Osteocyte (in vitro differentiated cells): Measurements from ENCODE around the gene UNKL. TPM values are rescaled to one million over a fixed set of nuclear protein-coding genes. Genes with fewer than 3 reads are reported as not detected.
"Not testable (repeated sequence)": the region's sequence is repeated elsewhere in the genome, so short reads cannot be mapped to it uniquely, and the experiment has no call there.

Experiments
- DNase-seq: peaks from one replicate; pipeline ENCODE4 v3.0.0; 2021; ENCODE audit warnings: mixed read lengths; ENCODE audit not compliant: unreplicated experiment; ENCODE audit errors: extremely low spot score
- H3K27ac Mint-ChIP-seq: one replicate; pipeline ENCODE4 v1.8.0; 2021; ENCODE audit warnings: mild to moderate bottlenecking, mixed read lengths; ENCODE audit not compliant: unreplicated experiment
- H3K27me3 Mint-ChIP-seq: one replicate; pipeline ENCODE4 v1.8.0; 2021; ENCODE audit warnings: mixed read lengths; ENCODE audit not compliant: unreplicated experiment
- H3K36me3 Mint-ChIP-seq: one replicate; pipeline ENCODE4 v1.8.0; 2021; ENCODE audit warnings: mixed read lengths; ENCODE audit not compliant: unreplicated experiment
- H3K4me1 Mint-ChIP-seq: one replicate; pipeline ENCODE4 v1.8.0; 2021; ENCODE audit warnings: mixed read lengths; ENCODE audit not compliant: unreplicated experiment
- H3K4me3 Mint-ChIP-seq: one replicate; pipeline ENCODE4 v1.8.0; 2021; ENCODE audit warnings: mild to moderate bottlenecking, moderate library complexity, mixed read lengths; ENCODE audit not compliant: unreplicated experiment
- H3K9me3 Mint-ChIP-seq: one replicate; pipeline ENCODE4 v1.8.0; 2021; ENCODE audit warnings: mixed read lengths; ENCODE audit not compliant: unreplicated experiment
- CTCF ChIP-seq: fragments of 200-600 bp; sonication (generic); IDR thresholded peaks from 2 replicates; pipeline ENCODE4 v1.5.0; 2021; ENCODE audit warnings: antibody characterized with exemption, mild to moderate bottlenecking, moderate library complexity
- total RNA-seq: library from RNA; stranded (reverse); gene quantifications from 2 replicates; pipeline ENCODE4 v1.2.1, GENCODE V29; 2021

UNKL gene
- total RNA-seq, 1 donor from 2014 or later = 34.4 TPM

- Mint-ChIP-seq H3K4me3 (no peak overlapping the region), H3K27ac (no peak overlapping the region), H3K4me1 (no peaks in the 10 kb centered on the region), H3K27me3 (no peaks in the 10 kb centered on the region), H3K9me3 (no peaks in the 10 kb centered on the region), H3K36me3 (peaks cover 2% of the 10 kb centered on the region)
- no peak for TF ChIP-seq CTCF
- DNase-seq = no peak
Observed at GRCh38 chr16:1442697-1443096, 28.2 kb upstream of the UNKL start.

GRCh38 chr16:1441391-1441829, 26.9 kb upstream of the UNKL start:
- TF ChIP-seq CTCF = no peak
- no peak overlapping the region for H3K4me3 Mint-ChIP-seq
- no peaks in the 10 kb centered on the region for H3K27me3 Mint-ChIP-seq
- peaks cover 2% of the 10 kb centered on the region for H3K36me3 Mint-ChIP-seq
- no peak for DNase-seq
- no peaks in the 10 kb centered on the region for H3K9me3 Mint-ChIP-seq
- H3K27ac Mint-ChIP-seq = no peak overlapping the region
- no peaks in the 10 kb centered on the region for H3K4me1 Mint-ChIP-seq

GRCh38 chr16:1439699-1440074, 25.2 kb upstream of the UNKL start:
- H3K4me3 Mint-ChIP-seq, H3K27ac Mint-ChIP-seq, H3K9me3 Mint-ChIP-seq, H3K4me1 Mint-ChIP-seq, H3K27me3 Mint-ChIP-seq, DNase-seq, H3K36me3 Mint-ChIP-seq: not testable (repeated sequence)

DNA sequence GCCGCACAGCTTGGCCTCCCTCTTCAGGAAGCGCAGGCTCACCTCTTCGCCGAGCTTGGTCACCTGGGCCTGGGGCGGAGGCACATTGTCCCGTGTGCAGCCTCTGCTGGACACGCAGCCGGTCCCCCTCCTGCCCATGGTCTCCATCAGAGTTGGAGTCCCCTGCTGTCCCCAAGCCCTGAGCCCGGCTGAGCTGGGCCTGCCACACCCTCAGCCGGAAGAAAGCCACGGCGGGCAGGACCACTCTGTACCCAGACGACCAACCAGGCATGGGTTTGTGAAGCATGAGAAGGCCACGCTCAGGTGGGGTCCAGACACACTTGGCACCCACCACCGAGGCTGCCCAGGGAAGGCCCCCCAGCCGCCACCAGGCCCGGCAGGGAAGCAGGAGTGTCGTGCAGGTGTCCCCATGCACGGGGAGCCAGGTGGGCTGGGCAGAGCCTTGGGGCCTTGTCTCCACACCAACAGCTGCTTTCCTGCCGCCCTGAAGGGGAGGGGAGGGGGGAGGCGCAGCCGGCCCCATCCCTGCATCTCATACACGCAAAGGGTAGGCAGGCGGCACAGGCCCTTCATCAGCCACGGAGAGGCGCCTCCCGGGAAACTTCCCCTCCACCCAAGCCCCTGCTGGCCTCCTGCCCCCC, 24.7 kb upstream of the UNKL start:
- no peaks in the 10 kb centered on the region for H3K4me1 Mint-ChIP-seq
- H3K27me3 Mint-ChIP-seq = no peaks in the 10 kb centered on the region
- no peak overlapping the region for H3K4me3 Mint-ChIP-seq
- no peak for DNase-seq
- no peak for TF ChIP-seq CTCF
- H3K36me3 Mint-ChIP-seq = no peaks in the 10 kb centered on the region
- no peaks in the 10 kb centered on the region for H3K9me3 Mint-ChIP-seq
- no peak overlapping the region for H3K27ac Mint-ChIP-seq

DNA sequence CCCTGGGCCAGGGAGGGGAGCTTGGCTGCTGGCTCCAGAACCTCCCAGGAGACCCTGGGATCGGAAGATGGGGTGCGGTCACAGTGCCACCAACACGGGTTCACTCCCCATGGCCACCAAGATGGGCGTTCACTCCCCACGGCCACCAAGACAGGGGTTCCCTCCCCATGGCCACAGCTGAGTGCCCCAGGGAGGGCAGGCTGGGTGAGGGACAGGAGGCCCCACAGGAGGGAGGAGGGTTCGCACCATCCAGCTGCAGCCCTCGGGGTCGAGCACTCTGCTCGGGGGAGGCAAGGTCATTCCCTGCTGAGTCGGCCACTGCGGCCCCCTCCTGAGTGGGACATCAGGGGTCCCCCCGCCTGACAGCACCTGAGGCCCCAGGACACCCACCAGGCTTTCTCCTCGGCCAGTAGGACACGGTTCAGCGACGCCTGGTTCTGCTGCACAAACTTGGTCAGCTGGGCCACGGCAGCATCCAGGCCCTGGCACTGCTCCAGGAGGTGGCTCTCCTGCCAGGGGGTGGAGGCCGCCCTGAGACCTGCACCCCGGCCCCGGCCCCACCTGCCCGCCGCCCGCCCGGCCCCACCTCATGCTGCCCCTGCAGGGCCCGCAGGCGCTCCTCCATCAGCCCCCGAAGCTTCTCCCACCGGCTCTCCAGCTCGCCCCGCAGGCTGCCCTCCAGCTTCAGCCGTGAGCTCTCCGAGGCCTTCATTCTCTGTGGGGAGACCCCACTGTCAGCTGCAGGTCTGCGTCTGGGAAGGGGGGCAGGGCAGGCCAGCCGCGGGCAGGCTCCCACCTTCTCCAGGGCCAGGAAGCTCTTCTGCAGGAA, 23.9 kb upstream of the UNKL start:
- Mint-ChIP-seq H3K27me3 (no peaks in the 10 kb centered on the region), H3K4me1 (no peaks in the 10 kb centered on the region), H3K36me3 (no peaks in the 10 kb centered on the region), H3K27ac (no peak overlapping the region), H3K4me3 (no peak overlapping the region), H3K9me3 (no peaks in the 10 kb centered on the region)
- DNase-seq = no peak
- TF ChIP-seq CTCF = no peak
